Stimulated activated CD8-positive, alpha-beta memory T cell treated with anti-CD3 and anti-CD28 coated beads, Interleukin-4, amount 100 ng/mL, for 1 hour (primary cell): ENCODE results near the gene ARHGEF12.

ENCODE experiments used
- DNase-seq, 2 donors: peaks; one replicate each; pipeline ENCODE4 v3.0.0-alpha.2; 2020; ENCODE audit warnings: low read depth in 2 of 2, low spot score in 1 of 2

ARHGEF12 gene

DNA sequence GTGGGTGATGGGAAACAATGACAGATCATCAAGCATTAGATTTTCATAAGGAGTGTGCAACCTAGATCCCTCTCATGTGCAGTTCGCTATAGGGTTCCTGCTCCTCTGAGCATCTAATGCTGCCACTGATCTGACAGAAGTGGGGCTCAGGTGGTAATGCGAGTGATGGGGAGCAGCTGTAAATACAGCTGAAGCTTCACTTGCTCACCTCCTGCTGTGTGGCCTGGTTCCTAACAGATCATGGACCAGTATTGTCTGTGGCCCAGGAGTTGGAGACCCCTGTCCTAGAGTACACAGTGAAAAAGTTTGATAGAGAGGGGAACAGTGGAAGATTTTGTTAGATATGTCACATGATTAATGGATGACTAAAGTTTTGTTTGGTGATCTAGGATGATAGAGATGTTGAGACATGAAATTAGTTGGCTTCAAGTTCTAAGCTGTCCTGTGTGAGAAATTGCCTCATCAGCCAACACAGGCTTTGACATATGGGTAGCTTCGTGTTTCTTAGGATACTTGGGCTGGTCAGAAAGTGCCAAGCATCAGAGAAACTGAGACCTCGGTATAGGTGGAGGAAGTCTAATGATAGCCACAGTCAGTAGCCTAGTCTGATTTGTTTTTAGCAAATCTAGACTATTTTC, 47.4 kb downstream of the ARHGEF12 start:
- no peak for DNase-seq

DNA sequence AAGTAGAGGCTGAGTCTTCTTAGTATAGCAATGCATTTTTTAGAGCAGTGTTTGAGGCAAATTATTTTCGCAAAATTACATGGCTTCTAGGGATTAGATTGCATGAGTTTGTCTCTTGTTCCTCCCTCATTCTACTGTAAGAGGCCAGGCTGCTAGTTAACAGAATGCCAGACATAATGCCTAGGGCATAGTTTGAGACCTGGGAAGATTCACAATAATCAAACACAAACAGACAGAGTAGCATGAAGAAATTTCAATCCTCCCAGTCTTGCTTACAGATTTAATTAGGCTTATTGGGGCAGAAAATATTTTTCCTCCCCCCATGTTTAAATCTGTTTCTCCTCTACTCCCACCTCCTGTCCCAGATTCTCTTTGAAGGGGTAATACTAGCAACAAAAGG, 48.3 kb downstream of the ARHGEF12 start:
- DNase-seq = no peak

DNA sequence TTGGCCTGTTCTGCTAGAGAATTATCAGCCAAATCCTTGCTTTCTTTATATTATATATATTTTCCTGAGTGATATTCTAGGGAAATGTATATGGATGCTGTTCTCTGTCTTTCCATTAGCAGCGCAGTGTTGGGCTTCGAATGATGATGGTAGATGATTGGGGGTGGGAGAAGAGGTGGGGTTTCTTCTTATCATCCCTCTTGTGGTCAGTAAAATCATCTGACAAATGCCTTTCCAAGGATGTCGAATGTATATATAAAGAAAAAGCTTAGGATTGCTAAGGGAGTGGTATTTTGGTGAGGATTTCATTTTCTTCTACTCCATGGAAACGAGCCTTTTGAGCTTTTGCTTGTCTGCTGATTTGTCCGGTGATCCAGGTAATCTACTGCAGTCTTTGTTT, 48.9 kb downstream of the ARHGEF12 start:
- DNase-seq = no peak

DNA sequence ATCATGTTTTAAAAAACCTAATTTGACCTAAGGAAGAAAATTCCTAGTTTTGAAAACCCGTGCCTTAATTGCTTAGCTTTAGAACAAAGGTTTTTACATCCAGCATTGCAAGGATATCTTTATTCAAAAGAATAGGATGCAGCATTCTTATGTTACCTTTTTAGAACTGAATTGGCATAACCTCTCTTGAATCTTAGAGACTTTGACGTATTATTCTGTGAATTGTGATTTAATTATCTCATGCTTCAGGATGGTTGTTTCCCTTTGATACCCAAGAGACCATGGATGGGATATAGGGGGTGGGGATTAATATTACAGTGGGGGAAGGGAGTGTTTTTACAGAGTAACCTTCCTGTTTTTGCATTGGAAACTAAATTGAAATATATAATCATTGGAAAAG, 49.4 kb downstream of the ARHGEF12 start:
- DNase-seq = no peak

DNA sequence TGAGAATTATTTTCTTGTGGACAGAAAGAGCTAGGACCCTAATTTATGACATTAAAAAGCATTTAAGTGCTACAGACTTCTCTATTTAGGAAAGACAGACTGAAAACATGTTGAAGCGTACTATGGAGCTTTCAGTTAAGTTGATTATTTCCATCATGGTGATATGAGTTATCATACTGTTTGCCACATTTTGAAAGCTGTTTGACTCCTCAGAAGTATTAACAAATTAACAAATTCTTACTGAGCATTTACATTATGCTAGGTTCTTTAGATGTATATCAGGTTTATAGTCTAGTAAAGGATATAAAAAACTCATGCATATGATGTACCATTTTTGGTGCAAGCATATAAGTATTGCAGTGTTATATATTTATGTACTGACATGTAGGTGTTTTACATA, 50.1 kb downstream of the ARHGEF12 start:
- no peak for DNase-seq

DNA sequence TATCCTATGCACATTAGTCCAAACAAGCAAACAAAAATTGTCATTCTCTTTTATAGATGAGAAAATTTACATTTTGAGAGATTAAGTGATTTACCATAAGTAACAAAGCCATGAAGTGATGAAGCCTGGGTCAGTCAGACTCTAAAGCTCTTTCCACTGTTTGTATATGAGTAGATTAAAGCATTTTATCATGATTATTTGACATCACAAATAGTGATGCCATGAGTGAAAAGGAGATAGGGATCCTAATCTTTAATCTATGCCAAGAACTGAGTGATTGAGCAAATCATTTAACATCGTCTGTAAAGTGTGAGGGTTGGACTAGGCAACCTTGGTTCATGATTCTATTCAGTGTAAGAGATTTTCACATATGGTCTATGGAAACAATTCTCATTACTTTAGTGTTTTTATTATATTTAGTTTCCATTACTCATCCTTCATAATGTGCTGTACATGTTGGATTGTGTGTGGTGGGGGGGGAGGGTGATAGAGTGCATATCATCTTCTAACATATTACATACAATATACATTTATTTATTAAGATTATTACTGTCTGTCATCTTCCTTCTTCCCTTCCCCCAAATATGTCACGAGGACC, 50.7 kb downstream of the ARHGEF12 start:
- no peak for DNase-seq

DNA sequence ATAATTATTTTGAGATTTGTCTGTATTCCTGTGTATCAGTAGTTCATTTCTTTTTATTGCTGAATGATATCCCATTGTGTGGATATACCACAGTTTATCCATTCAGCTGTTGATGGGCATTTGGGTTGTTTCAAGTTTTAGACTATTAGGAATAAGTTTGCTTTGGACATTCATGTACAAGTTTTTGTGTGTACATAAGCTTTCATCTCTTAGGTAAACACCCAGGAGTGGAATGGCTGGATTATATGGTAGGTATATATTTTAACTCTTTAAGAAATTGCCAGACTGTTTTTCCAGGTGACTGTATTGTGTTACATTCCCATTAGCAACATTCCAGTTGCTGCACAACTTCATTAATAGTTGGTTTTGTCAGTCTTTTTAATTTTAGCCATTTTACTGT, 52.0 kb downstream of the ARHGEF12 start:
- no peak for DNase-seq

DNA sequence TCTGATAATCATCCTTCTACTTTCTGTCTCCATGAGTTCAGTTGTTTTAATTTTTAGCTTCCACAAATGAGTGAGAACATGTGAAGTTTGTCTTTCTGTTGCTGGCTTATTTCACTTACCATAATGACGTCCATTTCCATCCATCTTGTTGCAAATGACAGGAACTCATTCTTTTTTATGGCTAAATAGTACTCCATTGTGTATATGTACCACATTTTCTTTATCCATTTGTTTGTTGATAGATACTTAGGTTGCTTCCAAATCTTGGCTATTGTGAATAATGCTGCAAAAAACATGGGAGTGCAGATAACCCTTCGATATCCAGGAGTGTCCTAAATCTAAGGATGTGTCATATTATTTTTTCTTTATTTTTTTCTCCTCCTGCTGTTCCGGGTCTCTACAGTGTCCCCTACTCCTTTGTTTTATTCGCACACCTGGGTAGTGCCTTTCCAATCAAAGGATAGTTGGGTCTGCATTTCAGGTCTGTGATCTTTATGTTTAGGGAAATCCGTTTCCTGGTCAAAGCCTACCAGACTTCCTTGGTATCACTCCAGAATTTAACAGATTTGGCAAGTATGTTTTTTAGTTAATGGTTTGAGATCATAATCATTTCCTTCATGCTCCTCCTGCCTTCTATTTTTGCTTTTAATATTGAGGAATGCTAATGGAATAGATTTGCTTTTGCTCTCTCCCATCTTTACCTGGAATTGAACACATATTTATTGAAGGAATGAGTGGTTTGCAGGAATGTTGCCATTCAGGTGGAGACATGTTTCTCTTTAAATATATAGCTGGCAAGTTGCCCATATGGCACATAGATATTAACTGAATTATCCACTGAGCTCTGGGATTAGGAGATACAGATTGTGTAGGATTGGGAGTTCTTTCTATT, 53.7 kb downstream of the ARHGEF12 start:
- no peak for DNase-seq

DNA sequence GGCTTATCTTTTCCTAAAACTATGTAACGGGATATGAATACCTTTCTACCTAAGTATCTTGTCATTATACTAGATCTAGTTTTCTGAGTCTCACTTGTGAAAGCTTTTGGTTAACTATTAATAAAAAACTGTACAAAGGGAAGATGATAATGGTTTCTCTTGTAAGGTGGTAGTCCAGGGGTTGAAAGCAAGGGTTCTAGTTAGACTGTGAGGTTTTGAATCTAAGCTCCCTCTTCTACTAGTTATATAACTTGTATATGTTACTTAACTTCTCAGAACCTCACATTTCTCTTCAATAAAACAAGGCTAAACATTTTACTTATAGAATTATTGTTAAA, 54.3 kb downstream of the ARHGEF12 start:
- no peak for DNase-seq

DNA sequence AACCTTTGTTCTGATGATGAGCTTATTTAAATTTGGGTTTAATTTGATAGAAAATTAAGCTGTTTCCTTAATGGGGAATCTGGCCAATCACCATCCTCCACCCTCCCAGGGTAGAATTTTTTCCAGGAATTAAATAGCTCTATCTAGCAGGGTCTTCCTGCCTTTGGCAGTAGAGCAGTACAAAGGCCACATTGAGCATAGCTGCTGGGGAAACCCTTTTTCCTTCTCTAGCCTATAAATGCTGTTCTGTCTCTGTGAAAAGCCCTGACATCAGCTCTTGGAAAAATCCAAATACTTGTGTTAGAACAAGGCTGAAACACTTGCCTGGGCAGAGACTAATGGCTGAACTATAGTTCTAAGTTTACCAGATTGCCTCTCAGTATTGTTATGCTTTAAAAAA, 55.1 kb downstream of the ARHGEF12 start:
- DNase-seq = no peak

DNA sequence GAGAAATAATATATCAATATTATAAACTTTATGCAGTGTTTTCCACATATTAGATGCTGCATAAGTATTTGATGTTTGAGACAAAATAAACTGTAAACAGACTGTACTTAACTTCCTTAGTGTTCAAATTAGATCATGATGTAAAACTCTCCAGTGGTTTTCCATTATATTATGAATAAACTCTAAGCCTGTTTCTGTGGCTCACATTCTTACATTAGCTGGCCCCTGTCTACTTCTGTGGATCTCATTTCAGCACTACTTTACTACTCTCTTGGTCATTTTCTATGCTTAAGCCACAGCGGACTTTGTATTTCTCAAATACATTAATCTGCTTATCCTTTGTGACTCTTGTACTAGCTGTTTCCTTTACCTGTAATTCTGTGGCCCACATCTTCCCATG, 55.6 kb downstream of the ARHGEF12 start:
- no peak for DNase-seq

DNA sequence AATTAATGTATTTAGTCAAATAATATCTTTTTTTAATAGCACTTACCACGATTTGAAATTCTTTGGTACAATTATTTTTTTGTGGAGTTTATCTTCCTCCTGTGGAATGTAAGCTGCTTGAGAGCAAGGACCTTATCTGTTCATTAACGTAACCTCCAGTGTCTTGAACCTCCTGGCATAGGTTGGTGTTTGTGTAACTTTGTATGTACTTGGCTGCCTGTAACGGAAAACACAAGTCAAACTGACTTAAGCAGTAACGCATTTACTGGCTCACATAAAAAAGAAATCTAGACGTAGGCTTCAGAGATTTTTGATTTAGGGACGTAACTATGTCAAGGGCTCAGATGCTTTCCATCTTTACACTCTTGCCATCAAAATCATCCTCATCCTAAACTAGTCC, 56.1 kb downstream of the ARHGEF12 start:
- no peak for DNase-seq

DNA sequence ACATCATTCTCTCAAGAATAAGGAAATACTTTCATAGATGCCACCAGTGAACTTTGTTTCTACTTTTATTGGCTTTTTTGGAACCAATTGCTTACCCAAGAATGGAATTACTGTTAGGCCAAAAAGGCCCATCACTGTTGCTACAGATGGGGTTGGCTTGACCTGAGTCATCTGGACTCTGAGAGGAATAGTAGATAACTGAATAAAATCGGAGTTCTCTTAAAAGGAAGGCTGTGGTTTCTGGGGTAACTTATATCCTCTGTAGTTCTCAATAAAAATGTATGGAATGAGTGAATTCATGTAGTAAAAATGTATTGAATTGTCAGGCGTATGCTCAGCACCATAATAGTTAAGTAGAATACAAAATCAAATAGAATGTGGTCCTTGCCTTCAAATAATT, 56.6 kb downstream of the ARHGEF12 start:
- DNase-seq = no peak

DNA sequence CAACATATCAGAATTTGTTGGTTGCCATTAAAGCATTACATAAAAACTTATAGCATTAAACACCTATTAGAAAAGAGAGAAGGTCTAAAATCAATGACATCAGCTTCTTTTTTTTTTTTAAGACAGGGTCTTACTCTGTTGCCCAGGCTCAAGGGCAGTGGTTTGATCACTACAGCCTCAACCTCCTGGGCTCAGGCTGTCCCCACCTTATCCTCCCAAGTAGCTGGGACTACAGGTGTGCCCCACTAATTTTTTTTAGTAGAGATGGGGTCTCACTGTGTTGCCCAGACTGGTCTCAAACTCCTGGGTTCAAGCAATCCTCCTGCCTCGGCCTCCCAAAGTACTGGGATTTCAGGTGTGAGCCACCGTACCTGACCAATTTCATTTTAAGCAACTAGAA, 57.9 kb downstream of the ARHGEF12 start:
- DNase-seq = no peak

DNA sequence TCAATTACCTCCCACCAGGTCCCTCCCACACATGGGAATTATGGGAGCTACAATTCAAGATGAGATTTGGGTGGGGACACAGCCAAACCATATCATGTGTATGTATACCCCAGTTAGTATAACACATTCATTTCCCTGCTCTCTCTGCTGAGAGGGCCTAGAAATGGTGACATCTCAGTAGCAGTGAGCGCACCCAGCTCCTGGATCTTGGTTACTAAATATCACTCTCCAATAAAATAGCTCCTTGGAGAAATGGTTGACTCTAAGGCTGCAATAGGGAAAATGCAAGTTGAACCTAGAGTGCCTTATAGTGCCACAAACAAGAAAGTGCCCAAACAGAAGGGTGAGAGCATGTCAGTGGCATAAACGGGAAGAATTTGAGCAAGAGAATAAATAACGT, 59.6 kb downstream of the ARHGEF12 start:
- no peak for DNase-seq

DNA sequence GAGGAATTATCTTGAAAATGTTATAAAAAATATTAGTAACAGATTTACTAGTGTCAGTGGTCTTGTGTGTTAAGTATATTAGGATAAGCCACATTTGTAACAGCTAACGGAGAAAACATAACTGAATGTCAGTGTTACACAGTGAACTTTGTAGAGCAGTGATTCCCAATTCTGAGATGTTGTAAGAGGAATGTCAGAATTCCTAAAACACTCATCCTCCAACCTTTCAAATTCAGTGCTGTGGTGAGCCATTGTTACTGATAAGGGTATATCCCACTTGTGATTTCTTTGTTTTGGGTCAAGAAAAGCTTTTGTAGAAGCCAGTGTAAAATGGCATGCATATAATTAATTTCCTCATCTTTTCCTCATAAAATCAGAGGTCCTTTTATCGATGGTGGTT, 61.9 kb downstream of the ARHGEF12 start:
- DNase-seq = no peak

DNA sequence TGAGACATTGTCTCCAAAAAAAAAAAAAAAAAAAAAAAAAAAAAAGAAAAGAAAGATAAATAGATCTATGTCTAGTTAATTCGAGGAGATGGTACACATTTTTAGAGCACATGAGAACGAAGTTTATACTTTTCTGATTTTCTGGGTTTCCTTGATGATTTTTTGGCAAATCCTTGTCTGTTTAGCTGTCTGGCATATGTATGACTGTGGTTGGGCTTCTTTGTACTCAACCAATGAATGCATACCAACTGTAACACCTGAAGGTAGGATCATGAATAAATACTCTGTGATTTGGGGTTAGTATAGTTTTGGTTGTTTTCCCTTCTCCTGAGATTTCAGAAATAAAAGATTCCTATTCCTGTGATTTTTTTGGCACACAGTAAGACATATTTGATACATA, 63.1 kb downstream of the ARHGEF12 start:
- DNase-seq = no peak

DNA sequence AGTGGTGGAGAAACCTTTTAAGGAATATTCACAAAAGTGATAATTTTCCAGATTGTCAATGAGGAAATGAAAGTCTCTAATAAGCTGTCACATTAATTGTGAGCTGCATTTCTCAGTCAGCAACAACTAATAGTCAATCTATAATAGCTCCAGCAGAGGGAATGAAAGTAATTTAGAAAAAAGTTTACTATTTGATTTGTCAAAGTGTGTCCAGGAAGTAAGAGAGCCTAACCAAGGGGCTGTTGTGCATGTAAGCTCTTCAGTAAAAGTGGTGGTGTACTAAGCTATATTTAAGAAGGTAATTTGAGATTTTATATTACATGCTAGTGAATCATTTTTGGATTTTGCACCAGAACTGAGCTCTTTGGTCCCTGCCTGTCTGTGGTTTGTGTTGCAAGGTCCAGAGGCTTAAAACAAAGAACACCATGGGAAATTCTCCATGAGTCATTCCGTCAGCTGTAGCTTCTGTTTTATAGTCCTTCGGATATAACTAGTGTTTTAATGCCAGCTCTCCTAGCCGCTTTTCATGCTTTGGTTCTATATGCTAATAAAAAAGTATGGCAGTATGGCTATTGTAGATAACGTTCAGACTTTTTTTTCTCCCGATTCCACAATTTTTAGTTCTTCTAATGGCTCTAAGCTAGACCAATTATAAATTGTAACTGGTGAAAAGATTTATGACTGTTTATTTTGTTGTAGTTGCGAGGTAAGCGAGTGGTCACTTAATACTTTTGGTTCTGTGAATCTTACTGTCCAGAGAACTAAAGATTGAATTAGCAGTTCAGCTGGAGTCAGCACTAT, 64.6 kb downstream of the ARHGEF12 start:
- no peak for DNase-seq

DNA sequence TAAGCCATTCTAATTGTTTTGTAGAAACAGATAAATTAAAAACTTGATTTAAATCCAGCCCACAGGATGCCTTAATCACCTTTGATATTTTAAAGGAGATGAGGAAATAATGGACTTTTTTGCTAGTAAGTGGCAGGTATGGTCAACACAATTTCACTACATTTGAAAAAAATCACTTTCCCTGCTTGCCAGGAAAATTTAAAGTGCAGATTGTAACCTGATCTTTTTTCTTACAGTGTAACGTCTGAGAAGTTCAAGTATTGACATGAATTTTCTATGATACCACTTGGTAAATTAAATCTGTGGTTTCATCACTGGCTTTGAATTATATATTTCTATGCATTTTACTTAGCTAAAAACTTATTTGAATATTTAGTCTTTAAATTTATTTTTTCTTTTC, 65.3 kb downstream of the ARHGEF12 start:
- no peak for DNase-seq

DNA sequence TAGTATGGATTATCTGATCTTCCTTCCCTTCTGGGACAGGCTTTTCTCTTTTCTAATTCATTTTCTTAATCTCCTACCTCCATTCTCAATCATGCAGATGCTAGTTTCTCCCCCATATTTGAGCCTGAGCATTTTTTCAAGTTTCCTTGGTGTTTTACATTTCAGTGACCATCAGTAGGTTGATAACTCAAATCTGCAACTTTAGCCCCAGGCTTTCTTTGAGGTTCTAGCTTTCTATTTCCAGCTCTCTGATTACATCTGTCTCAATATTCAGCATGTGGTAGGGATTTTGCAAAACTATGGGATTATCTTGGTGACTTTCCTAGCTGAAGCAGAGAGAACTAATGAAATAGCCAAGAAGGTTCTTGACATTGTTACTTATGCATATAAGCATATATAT, 67.8 kb downstream of the ARHGEF12 start:
- no peak for DNase-seq

DNA sequence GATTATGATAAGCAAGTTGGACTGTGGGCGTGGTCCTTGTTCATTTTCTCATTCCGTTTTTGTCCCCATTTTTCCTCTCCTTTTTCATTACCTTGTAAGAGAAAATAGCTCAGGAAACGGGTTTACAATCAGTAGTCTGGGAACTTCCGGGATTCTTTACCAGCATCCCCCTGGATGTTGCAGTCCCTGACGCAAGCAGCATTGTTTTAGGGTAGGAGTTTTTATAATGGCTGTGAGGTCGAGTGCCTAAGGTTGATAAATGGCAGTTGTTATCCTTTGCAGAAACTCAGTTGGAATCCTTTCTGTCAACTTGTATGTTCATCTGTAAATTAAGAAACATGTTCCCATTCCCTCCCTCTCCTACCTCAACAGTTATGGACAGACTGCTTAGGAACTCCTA, 68.3 kb downstream of the ARHGEF12 start:
- DNase-seq = no peak

DNA sequence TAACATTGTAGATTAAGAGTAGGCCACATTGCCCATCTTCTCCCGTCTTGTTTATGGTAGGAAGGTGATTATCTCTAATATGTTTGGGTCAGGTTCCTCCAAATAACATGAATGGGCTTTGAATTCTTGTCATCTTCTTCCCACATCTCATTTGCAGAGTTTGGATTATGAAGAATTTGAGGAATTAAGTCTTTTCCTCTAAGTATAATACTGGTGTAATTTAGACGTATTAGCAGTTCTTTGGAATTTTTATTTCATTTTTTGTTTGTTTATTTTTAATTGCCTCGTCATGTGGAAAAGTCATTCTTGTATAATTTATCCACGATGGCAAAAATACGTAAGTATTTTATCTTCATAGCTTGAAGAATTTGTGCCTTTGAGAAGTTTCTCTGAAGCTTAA, 73.4 kb downstream of the ARHGEF12 start:
- DNase-seq = no peak
